D721Med (cell line): ENCODE measurements around the gene ALDOA.

Source experiments
- DNase-seq: peaks from one replicate; pipeline ENCODE4 v3.0.0; 2011; ENCODE audit warnings: low spot score; ENCODE audit not compliant: insufficient read length
- FAIRE-seq: peaks from 2 replicates; lab custom pipeline; 2011; peaks lifted over from hg19 to GRCh38; lab: Jason Lieb, UNC
- CTCF ChIP-seq: IDR thresholded peaks from 2 replicates; pipeline ENCODE4 v1.5.1; 2012; ENCODE audit warnings: mild to moderate bottlenecking, control low read depth; ENCODE audit not compliant: insufficient read depth; ENCODE audit errors: missing control alignments

Gene ALDOA

GRCh38 chr16:30041841-30042240, 23.7 kb upstream of the ALDOA start:
- DNase-seq (no peak), FAIRE-seq (no peak)
- TF ChIP-seq CTCF: peak; percentile 38

- DNase-seq (no peak), FAIRE-seq (no peak)
- no peak for TF ChIP-seq CTCF
These were observed 19.4 kb upstream of the ALDOA start for GRCh38 chr16:30046178-30046577.

GRCh38 chr16:30046588-30046987, 19.0 kb upstream of the ALDOA start:
- TF ChIP-seq CTCF: no peak
- FAIRE-seq: no peak
- no peak for DNase-seq

- FAIRE-seq: no peak
- no peak for TF ChIP-seq CTCF
These were observed 15.7 kb upstream of the ALDOA start for GRCh38 chr16:30049871-30050270.

GRCh38 chr16:30051518-30051917, 14.0 kb upstream of the ALDOA start:
- TF ChIP-seq CTCF: no peak
- FAIRE-seq: no peak
- DNase-seq: no peak

More at GRCh38 chr16:30049871-30050270, 15.7 kb upstream of the ALDOA start:
- DNase-seq: no peak

- peak; percentile 99 for DNase-seq
- TF ChIP-seq CTCF: no peak
- no peak for FAIRE-seq
These were observed 12.7 kb upstream of the ALDOA start for GRCh38 chr16:30052671-30053372.

- DNase-seq: no peak
- no peak for TF ChIP-seq CTCF
- FAIRE-seq: no peak
These were observed 12.1 kb upstream of the ALDOA start for GRCh38 chr16:30053376-30054015.
